ENCODE data around the gene BLOC1S5.

- 0 out of 2 replicates have a peak, but pooled peaks have one; percentile 67 for TF ChIP-seq SIN3A (IDR thresholded peaks at IDR 0.05; ENCODE audit: borderline replicate concordance, insufficient read depth, low read length)
- TF ChIP-seq, protein P1, sequence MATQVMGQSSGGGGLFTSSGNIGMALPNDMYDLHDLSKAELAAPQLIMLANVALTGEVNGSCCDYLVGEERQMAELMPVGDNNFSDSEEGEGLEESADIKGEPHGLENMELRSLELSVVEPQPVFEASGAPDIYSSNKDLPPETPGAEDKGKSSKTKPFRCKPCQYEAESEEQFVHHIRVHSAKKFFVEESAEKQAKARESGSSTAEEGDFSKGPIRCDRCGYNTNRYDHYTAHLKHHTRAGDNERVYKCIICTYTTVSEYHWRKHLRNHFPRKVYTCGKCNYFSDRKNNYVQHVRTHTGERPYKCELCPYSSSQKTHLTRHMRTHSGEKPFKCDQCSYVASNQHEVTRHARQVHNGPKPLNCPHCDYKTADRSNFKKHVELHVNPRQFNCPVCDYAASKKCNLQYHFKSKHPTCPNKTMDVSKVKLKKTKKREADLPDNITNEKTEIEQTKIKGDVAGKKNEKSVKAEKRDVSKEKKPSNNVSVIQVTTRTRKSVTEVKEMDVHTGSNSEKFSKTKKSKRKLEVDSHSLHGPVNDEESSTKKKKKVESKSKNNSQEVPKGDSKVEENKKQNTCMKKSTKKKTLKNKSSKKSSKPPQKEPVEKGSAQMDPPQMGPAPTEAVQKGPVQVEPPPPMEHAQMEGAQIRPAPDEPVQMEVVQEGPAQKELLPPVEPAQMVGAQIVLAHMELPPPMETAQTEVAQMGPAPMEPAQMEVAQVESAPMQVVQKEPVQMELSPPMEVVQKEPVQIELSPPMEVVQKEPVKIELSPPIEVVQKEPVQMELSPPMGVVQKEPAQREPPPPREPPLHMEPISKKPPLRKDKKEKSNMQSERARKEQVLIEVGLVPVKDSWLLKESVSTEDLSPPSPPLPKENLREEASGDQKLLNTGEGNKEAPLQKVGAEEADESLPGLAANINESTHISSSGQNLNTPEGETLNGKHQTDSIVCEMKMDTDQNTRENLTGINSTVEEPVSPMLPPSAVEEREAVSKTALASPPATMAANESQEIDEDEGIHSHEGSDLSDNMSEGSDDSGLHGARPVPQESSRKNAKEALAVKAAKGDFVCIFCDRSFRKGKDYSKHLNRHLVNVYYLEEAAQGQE (IDR thresholded peaks at IDR 0.05; ENCODE audit: insufficient read depth in 1 of 2, low read depth in 2 of 2, low read length in 2 of 2): no peak
- TF ChIP-seq POLR2AphosphoS5 (IDR thresholded peaks at IDR 0.05; ENCODE audit: low read depth, low read length): peak; percentile 84
- 0 out of 2 replicates have a peak, but pooled peaks have one; percentile 28 for TF ChIP-seq TAF1 (IDR thresholded peaks at IDR 0.05; ENCODE audit: borderline replicate concordance, insufficient read depth, low read length)
- peak; percentile 34 for TF ChIP-seq FOXP2 (optimal IDR thresholded peaks at IDR 0.05; ENCODE audit: borderline replicate concordance, extremely low read depth, extremely low read length, insufficient read depth)
Measured at GRCh38 chr6:8063761-8064637, at the start of gene BLOC1S5.

All from PFSK-1 (cell line).